Stimulated activated CD4-positive, alpha-beta T cell treated with anti-CD3 and anti-CD28 coated beads, Interleukin-15, amount 100 ng/mL, for 48 hours (primary cell): Measurements from ENCODE around the gene GPR45.
"Not testable (repeated sequence)": the region's sequence is repeated elsewhere in the genome, so short reads cannot be mapped to it uniquely, and the experiment has no call there.

Source experiments
- DNase-seq, 2 donors: peaks; one replicate each; pipeline ENCODE4 v3.0.0-alpha.2; 2020; ENCODE audit warnings: low read depth in 2 of 2

GPR45 gene, protein sequence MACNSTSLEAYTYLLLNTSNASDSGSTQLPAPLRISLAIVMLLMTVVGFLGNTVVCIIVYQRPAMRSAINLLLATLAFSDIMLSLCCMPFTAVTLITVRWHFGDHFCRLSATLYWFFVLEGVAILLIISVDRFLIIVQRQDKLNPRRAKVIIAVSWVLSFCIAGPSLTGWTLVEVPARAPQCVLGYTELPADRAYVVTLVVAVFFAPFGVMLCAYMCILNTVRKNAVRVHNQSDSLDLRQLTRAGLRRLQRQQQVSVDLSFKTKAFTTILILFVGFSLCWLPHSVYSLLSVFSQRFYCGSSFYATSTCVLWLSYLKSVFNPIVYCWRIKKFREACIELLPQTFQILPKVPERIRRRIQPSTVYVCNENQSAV

DNA sequence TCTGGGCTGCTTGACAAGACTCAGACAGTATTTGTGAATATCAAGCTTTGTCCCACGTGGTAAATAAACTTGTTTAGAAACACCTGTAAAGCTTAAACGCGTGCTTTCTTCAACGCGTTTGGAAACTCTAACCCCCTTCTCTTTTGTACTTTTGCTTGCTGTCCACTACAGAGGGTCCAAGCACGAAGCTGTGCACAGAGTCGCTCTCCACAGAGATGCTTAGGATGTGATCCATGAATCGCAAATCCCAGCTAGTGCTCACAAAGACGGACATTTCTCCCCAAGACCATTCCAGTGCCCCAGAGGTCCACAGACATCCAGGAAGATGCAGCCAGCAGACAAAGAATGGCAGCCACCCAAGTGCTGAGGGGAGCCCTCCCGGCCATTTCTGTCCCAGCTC is at the start of gene GPR45:
GPR45 (plus strand) TSS at position 301 of the 400 bp plus-strand sequence. CDS start 116 bp downstream, outside the sequence.
- DNase-seq = no peak

DNA sequence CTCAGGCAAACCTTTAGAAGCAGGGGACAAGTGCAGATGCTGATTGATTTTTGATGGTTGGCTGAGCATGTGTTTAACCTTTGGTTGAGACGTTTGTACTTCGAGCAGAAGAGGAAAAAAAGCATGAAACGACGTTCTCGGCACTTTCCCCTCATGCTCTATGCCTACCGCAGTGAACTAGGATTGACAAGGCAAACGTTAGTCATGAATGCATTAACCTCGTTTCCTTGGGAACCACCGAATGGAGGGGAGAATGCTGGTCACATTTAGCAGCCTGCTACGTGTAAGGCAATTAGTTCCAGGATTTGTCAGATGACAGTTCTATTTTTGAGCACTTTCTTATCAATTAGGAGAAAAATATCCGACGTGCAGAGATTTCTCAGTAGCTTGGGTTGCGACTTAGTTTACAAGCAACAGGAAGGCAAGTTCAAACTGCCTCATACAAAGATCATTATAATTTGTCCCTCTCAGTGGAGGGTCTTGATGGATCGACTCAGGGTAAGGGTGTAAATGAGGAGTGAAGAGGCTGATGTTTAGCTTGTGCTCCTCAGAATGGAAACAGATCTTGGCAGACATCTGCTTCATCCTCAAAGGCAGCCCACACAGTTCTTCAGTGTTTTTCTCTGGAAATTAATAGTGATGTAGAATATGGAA is 47.4 kb upstream of the GPR45 start:
- DNase-seq = no peak

DNA sequence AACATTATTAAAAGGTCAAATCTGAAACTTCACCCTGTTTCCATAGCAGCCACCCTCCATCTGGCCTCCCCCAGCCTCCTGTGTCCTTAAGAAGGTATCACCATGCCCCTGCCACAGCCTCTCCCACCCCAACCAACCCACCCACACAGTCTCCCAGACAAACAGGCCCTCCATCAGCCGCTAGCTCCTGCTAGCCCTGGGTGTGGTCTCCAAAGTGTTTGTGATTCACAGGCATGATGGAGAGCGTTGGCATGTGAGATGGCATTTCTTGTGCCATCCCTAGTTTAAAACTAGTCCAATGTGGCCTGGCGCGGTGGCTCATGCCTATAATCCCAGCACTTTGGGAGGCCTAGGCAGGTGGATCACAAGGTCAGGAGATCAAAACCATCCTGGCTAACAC is 44.9 kb upstream of the GPR45 start:
- DNase-seq = no peak

DNA sequence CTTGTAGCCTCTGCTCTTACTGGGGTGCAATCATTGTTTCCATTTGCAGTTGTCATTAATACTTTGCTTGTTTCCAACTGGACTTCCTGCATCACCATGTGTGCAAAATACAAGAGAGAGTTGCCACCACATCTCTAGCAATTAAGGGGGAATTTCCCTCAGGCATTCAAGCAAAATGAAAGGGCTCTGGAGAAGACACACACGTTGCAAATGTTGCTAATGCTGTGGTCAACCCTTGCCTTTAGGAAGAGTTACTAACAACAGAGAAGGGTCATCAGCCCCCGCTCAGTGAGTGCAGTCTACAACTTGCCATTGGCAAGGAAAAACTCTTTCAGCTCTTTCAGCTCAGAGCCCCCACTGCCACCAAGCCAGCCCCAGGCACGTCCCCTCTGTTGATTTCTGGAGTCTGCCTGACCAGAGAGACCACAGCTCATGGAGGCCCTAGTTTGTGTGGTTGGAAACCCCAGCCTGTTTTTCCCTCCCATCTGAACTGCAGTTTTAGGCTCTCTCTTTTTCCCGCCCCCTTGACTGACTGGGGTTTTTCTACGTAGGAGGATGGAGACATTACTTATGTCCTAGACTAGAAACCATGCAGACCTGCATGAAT is 25.9 kb upstream of the GPR45 start:
- no peak for DNase-seq

DNA sequence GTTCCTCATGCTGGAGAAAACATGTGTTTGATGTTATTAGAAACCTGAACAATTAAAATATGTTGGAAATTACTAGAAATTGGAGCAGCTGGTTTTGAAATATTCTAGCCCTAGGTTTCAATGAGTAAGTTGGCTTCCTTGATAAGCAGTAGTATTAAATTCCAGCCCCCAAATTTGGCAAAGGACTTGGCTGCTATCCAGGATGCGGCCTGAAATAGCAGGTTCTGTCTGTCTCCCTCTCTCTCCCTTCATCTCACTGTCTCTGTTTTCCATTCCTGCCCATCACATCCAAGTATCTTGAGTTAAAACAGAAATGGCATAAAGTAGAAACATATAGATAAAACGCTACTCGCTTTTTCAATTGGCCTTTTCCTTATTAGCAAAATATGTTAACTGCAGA is 20.9 kb upstream of the GPR45 start:
- DNase-seq = no peak

DNA sequence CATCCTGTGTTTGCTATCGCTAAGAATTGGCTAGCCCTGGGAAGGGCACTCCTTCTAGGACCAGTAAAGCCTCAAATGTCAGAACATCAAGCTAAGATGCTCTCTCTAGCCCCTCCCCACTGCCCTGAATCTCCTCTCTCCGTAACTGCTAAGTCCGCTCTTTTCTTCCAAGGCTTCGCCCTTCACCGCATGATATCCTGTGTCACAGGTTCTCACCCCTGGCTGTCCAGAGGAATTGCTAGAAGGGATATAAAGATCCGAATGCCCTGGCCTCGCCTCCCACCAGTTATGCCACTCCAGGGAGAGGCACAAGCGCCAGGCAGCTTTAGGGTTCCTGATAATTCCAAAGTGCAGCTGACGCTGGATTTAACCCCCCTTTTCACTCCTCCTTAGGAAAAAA is 17.1 kb upstream of the GPR45 start:
- no peak for DNase-seq

DNA sequence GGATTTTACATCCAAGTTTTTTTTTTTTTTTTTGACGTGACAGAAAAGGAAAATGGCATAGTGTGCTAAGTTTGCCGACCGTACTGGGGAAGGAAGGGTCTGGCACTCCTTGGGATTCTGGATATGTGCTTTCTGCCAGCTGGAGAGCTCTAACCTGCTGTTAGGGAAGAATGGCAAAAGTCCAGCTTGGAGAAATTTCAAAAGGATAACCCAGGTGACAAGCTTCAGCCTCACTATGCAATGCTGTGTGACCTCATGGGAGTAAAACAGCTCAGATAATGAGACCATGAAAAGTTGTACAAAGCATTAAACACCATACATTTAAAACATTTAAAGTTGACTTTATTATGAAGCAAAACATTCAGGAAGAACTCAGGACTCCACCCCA is 10.3 kb upstream of the GPR45 start:
- no peak for DNase-seq

DNA sequence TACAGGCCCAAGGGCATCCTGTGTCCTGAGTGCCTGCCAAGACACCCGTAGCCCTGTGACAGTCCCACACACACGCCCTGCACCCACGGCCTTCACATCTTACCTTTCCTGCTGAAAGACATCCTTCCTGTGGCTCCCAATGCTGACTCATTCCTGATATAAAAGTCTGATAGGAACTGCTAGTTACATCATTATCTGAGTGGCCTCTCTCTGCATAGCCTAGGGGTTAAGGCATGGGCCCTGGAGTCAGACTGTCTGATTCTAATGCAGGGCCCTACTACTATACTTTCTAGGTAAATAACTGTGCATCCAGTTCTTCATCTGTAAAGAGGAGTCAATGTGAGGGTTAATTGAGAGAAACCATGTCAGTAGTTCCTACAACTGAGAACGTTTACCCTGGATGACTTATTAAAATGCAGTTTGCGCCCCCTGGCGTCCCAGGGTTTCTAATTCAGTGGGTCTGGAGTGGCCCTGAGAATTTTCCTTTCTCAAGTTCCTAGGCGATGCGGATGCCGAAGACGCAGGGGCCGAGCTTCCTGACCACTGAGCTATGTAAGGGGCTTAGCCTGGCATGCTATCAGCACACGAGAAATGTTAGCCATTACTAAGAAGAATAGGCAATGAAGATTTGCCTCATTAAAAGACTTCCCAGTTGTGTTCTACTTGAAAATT is 6.0 kb upstream of the GPR45 start:
- DNase-seq = peak; percentile 40 to 58

DNA sequence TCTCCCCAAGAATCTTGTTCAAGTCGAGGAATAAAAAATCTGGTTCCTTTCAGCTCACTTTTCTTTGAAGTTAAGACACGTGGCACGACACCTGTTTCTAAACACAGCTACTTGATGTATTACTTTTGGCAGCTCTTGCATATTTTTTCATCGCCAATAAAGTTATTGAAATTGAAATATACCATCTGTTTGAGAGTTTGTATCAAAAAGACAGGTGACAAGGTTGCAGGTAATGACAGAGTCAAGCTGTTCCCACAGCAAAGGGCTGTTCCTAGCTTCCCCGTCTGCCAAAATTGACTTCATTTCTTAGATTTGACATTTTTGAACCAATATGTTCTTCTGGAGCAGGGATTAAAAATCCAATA is 5.5 kb upstream of the GPR45 start:
- no peak for DNase-seq

DNA sequence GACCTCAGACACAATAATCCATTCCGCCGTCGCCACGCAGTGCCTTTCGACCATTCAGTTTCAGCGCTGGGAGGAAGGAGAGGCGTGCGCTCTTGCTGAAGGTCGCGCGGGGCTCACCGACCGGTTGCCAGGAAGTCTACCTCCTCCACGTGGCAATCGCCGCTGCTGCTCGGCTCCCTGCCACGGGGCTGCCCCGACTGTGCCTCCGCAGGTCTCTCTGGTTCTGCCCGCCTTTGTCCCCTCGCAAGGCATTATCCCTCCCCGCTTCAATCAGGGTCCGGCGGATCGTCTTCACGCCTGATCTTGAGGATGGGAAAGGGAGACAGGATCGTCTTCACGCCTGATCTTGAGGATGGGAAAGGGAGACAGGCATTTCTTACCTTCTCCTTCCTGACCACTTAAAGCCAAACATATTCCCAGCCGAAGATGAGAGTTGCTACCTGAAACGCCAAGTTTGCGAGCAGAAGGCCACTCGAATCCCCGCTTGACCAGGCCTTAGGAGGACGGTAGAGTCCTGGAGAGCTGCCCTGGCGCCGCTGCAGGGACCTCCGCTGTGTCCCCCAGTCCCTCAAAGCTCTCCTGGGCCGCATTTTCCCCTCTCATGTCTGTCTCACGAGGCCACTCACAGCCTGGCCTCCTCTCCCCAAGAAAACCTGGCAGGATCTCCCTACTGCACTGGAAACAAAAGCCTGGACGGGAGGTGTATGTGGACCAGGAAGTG is 4.3 kb upstream of the GPR45 start:
- no peak for DNase-seq

DNA sequence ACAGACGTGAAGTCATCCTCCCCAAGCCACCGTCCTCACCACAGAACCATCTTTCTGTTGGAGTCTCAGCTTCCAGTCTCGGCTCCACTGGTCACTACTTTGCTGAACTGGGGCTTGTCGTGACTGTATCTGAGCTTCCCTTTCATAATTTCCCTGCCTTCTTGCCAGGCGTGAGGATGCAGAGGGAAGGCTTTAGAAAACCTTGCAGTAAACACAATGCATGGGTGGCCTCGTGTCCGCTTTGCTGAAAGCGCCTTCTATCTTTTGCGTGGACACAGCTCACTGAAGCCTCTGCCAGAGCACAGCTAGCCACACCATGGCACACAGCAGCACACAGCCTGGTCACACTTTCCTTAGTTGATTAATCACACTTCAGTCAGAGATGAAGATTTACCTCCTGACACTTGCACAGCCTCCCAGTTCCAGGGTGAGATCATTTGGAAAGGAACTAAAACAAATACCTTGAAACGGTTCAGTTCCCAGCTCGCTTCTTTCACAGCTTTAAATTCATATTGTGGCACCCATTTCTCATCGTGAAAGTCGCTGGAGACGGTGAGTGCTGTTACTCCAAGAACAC is 2.8 kb upstream of the GPR45 start:
- no peak for DNase-seq

DNA sequence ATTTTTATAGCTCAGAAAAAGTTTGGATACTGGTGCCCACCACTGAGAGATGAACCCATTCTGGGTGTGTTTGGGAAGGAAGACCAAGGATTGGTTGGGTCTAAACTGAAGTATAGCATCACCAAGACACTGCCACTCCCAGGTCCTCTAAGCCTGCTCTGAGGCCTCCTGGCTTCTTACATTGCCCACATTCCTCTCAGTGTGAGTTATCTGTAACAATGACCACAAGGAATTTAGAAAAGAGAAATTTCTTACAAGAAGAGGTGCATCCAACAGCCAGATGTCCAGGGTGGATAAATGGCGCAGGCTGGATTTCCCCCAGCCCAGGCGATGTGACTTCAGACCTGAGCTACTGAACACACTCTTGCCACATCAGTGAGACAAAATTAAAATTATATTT is 1.6 kb upstream of the GPR45 start:
- DNase-seq = no peak

DNA sequence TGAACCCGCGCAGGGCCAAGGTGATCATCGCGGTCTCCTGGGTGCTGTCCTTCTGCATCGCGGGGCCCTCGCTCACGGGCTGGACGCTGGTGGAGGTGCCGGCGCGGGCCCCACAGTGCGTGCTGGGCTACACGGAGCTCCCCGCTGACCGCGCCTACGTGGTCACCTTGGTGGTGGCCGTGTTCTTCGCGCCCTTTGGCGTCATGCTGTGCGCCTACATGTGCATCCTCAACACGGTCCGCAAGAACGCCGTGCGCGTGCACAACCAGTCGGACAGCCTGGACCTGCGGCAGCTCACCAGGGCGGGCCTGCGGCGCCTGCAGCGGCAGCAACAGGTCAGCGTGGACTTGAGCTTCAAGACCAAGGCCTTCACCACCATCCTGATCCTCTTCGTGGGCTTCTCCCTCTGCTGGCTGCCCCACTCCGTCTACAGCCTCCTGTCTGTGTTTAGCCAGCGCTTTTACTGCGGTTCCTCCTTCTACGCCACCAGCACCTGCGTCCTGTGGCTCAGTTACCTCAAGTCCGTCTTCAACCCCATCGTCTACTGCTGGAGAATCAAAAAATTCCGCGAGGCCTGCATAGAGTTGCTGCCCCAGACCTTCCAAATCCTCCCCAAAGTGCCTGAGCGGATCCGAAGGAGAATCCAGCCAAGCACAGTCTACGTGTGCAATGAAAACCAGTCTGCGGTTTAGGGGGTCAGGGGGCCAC is 897 bp downstream of the GPR45 start:
- DNase-seq = no peak

DNA sequence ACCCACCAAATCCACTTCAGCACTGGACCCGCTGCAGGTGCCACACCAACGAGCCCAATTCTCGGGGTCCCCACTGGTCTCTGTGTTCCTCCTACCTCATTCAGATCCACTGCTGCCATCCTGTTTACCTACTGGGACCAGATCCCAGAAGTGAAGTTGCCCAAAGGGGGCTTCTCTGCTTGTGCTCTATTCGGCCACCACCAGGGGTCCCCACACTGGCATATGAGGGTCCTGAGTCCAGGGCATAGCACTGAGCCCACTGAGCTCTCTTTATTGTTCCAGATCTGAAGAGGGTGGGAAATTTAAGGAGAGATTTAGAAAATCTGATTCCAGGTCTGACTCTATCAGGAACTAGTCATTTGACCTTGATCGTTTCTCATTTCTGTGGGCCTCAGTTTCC is 2.4 kb downstream of the GPR45 start:
- no peak for DNase-seq

DNA sequence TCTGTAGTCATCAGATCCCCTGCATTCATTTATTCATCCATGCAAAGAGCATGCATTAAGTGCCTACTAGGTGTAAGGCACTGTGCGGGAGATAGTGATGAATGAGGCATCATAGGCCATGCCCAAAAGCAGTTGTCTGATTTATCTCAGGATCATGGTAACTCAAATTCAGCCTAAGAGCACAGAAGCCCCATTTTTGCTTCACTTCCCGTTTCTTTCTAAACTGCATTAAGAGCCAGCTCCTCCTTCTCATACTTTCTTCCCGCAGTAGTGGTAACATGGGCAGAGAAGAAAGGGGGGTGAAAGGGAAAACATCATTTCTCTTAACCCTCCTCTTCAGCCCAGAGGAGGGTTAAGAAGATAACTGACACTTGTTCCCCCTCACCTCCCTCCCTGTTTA is 2.9 kb downstream of the GPR45 start:
- no peak for DNase-seq

DNA sequence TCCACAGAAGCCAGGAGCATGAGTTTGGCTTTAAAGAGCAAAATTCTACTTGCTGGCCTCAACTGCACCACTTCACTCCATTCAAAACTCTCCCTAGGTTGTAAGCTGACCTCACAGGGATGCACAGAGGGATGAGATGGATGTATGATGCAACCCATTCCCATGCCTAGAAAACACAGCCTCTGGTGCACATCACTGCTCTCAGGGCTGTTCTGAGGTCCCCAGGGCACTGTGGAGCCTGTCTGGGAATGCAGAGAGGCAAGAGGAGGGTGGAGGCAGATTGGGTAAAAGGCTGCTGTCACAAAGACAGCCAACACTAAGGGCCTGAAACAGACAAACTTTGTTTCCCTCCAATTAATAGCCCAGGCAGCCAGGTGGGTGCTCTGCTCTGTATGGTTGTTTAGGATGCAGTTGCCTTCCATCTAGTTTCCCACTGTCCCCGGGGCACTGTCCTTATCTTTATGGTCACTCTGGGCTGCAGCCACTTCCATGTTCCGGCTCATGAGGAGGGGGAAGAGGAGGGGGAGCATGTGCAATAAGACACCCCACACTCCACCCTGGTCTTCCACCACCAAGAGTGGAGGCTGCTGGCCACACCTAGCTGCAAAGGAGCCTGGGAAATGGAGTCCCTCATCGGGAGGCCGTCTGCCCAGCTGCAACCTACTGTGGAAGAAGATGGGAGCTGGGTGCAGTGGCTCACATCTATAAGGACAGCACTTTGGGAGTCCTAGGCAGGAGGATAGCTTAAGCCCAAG is 7.0 kb downstream of the GPR45 start:
- no peak for DNase-seq

DNA sequence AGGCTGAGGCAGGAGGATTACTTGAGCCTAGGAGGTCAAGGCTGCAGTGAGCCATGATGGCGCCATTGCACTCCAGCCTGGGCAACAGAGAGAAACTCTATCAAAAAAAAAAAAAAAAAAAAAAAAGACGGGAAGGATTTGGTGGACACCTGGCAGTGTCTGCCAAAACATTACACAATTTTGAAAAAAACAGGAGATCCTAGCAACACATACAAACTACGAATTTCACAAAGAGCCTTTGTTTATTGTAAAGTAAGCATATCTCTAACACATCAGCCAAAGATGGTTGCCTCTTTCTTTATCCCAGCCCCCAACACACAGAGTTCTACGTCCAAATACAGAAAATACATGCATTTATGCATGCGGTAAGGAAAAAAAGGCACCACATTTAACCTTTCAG is 7.6 kb downstream of the GPR45 start:
- DNase-seq = no peak

DNA sequence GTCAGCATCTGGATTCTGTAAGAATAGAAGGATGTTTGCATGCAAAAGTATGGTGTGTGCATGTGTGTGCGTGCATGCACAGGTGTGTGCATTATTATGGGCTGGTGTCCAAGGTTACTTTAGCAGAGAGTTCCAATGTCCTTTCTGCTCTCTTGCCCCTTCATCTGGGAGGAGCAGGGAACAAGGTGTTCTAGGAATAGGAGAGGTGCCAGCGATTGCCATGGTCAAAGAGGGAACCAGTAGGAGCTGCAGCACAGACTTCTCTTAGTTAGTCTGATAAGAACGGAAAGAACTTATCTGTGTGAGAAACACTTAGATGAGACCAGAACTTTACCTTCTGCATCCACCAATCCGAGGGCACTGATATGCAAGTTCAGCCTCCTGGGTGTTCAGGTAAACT is 8.3 kb downstream of the GPR45 start:
- no peak for DNase-seq

DNA sequence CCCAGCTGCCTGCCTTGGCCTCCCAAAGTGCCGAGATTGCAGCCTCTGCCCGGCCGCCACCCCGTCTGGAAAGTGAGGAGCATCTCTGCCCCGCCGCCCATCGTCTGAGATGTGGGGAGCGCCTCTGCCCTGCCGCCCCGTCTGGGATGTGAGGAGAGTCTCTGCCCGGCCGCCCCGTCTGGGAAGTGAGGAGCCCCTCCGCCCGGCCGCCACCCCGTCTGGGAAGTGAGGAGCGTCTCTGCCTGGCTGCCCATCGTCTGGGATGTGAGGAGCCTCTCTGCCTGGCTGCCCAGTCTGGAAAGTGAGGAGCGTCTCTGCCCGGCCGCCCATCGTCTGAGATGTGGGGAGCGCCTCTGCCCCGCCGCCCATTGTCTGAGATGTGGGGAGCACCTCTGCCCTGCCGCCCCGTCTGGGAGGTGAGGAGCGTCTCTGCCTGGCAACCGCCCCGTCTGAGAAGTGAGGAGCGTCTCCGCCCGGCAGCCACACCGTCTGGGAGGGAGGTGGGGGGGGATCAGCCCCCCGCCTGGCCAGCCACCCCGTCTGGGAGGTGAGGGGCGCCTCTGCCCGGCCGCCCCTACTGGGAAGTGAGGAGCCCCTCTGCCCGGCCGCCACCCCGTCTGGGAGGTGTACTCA is 9.6 kb downstream of the GPR45 start:
- DNase-seq = not testable (repeated sequence)

DNA sequence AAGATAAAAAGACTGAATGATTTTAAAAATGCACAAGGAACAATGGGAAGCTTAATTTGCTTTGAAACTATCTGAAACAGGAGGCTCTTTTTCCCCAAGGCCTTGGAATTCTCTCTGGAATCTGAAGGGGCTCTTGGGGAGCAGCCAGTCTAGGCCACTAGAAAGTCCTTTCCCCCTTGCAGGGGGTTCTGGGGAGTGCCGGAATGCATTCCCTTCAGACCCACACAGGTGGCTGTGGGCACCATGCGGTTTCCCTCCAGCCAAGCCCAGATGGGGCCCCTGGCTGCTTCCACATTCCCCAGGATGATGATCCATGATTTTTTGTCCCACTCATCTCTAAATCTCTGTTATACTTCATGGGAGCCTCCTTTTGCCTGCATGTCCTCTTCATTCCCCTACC is 10.7 kb downstream of the GPR45 start:
- DNase-seq = no peak
